Measurements from ENCODE around the gene ERC1.

DNA sequence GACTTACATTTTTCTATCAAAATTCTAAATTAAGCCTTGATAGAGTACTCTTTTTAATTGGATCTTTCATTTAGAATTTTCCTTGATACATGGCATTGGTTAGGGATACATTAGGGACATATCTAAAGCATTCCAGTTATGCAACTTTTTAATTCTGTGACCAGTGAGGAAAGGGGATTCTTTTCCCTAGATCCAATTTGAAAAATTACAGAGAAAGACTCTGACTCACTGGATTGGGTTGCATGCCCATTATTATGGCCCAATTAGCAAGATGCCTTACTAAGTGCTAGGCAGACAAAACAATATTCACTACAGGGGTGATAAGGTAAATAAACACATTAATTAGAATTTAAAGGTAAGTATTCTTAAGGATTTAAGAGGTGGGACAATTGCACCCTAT, 36.3 kb upstream of the ERC1 start:
- TF ChIP-seq POLR2A (IDR thresholded peaks at IDR 0.05; ENCODE audit: low read length) (no peak), RFX5 (IDR thresholded peaks at IDR 0.05) (no peak), ZC3H11A (IDR thresholded peaks at IDR 0.05) (no peak), BHLHE40 (IDR thresholded peaks at IDR 0.05; ENCODE audit: low read depth, low read length) (no peak), CBX2 (IDR thresholded peaks at IDR 0.05; ENCODE audit: borderline replicate concordance, low read depth) (no peak)
- TF ChIP-seq, protein P1, sequence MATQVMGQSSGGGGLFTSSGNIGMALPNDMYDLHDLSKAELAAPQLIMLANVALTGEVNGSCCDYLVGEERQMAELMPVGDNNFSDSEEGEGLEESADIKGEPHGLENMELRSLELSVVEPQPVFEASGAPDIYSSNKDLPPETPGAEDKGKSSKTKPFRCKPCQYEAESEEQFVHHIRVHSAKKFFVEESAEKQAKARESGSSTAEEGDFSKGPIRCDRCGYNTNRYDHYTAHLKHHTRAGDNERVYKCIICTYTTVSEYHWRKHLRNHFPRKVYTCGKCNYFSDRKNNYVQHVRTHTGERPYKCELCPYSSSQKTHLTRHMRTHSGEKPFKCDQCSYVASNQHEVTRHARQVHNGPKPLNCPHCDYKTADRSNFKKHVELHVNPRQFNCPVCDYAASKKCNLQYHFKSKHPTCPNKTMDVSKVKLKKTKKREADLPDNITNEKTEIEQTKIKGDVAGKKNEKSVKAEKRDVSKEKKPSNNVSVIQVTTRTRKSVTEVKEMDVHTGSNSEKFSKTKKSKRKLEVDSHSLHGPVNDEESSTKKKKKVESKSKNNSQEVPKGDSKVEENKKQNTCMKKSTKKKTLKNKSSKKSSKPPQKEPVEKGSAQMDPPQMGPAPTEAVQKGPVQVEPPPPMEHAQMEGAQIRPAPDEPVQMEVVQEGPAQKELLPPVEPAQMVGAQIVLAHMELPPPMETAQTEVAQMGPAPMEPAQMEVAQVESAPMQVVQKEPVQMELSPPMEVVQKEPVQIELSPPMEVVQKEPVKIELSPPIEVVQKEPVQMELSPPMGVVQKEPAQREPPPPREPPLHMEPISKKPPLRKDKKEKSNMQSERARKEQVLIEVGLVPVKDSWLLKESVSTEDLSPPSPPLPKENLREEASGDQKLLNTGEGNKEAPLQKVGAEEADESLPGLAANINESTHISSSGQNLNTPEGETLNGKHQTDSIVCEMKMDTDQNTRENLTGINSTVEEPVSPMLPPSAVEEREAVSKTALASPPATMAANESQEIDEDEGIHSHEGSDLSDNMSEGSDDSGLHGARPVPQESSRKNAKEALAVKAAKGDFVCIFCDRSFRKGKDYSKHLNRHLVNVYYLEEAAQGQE (IDR thresholded peaks at IDR 0.05): no peak
- TF ChIP-seq, protein P2, sequence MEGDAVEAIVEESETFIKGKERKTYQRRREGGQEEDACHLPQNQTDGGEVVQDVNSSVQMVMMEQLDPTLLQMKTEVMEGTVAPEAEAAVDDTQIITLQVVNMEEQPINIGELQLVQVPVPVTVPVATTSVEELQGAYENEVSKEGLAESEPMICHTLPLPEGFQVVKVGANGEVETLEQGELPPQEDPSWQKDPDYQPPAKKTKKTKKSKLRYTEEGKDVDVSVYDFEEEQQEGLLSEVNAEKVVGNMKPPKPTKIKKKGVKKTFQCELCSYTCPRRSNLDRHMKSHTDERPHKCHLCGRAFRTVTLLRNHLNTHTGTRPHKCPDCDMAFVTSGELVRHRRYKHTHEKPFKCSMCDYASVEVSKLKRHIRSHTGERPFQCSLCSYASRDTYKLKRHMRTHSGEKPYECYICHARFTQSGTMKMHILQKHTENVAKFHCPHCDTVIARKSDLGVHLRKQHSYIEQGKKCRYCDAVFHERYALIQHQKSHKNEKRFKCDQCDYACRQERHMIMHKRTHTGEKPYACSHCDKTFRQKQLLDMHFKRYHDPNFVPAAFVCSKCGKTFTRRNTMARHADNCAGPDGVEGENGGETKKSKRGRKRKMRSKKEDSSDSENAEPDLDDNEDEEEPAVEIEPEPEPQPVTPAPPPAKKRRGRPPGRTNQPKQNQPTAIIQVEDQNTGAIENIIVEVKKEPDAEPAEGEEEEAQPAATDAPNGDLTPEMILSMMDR (IDR thresholded peaks at IDR 0.05): no peak
